Activated CD8-positive, alpha-beta T cell treated with anti-CD3 and anti-CD28 coated beads, Interleukin-2, amount 10 ng/mL, durations not matched to agents 7 days and 5 days (primary cell): ENCODE results near the gene ACTR3C. TPM values are rescaled to one million over a fixed set of nuclear protein-coding genes. Genes with fewer than 3 reads are reported as not detected.

Experiments used
- ATAC-seq: fragments of 150-1000 bp; cut with Tn5 transposase; one replicate; pipeline ENCODE4 v1.10.0; 2021; ENCODE audit warnings: moderate library complexity
- CTCF ChIA-PET: fragments of 350-600 bp; sonication (Branson Sonifier 250); formaldehyde crosslinking; loops from one replicate; lab custom pipeline; 2021; ENCODE audit warnings: antibody characterized with exemption; lab: Charles Lee
- POLR2A ChIA-PET: fragments of 350-600 bp; sonication (Branson Sonifier 250); formaldehyde crosslinking; loops from one replicate; lab custom pipeline; 2021; ENCODE audit warnings: antibody characterized with exemption; lab: Charles Lee
- DNase-seq: peaks from one replicate; pipeline ENCODE4 v3.0.0-alpha.2; 2020
- H3K27ac Mint-ChIP-seq: one replicate; pipeline ENCODE4 v1.8.0; 2021; ENCODE audit warnings: mild to moderate bottlenecking, mixed read lengths
- H3K27me3 Mint-ChIP-seq: one replicate; pipeline ENCODE4 v1.8.0; 2021; ENCODE audit warnings: low read depth, mixed read lengths
- H3K36me3 Mint-ChIP-seq: one replicate; pipeline ENCODE4 v1.8.0; 2021; ENCODE audit warnings: low read depth, mixed read lengths
- H3K4me1 Mint-ChIP-seq: one replicate; pipeline ENCODE4 v1.8.0; 2021; ENCODE audit warnings: low read depth, mixed read lengths
- H3K4me3 Mint-ChIP-seq: one replicate; pipeline ENCODE4 v1.8.0; 2021; ENCODE audit warnings: mild to moderate bottlenecking, mixed read lengths
- H3K9me3 Mint-ChIP-seq: one replicate; pipeline ENCODE4 v1.8.0; 2022; ENCODE audit warnings: mixed read lengths; ENCODE audit not compliant: insufficient read depth
- total RNA-seq, 2 experiments: library from RNA; stranded (reverse); gene quantifications; one replicate each; pipeline ENCODE4 v1.2.3, GENCODE V29; 2021

The ACTR3C gene
- total RNA-seq, 2 experiments from 2014 or later, result 4.6 TPM

DNA sequence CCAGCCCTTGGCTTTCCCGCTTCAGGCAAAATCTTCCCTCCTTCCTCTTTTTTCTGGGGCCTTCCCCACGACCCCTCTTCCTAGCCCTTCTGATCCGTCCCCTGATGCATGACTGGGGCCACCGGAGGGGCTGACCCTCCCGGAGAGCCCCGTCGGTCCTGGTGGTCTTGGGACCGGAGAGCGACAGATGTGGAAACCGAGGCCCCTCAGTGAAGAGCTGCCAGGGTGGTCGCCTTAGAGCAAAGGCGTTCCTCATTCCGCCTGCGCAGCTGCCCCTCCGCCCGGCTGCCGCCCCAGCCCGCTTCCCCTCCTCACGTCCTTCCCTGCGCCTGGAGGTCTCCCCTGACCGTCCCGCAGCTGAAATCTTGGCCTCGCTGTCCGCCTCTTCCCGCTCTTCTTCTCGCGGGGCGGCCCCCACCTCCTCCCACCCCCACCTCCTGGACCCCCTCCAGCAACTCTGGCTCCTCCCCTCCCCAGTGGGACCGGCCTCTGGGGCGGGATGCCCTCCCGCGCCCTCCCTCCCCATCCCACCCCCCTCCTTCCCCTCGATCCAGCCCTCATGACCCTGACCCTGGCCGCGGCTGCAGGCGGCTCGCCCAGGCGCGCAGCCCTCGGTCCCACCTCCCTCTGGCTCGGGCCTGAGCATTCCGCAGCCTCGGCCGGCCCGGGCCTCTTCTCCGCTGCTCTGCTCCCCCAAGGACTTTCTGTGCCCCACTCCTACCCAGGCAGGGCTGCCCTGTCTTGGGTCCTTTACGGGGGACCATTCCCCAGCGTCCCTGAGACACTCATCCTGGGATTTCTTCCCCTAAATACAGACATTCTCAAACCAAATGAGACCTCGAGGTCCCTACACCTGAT is 18.1 kb upstream of the ACTR3C start, which contains the start of gene RARRES2:
RARRES2 (minus strand) TSS at position 367 of the 858 bp plus-strand sequence. CDS start 1,020 bp downstream, outside the sequence.
- ChIA-PET CTCF (no interaction called here), POLR2A (interaction anchor here (0.7 kb wide), 1 partner anchor 374 kb away, joined by 3 read pairs; no protein-coding TSS in a partner anchor)
- Mint-ChIP-seq H3K36me3 (peaks cover 5% of the 10 kb centered on the region), H3K4me1 (peaks cover 14% of the 10 kb centered on the region), H3K27me3 (peaks cover 29% of the 10 kb centered on the region), H3K27ac (no peak within 1 kb of the TSS), H3K9me3 (no peaks in the 10 kb centered on the region), H3K4me3 (no peak within 1 kb of the TSS)
- DNase-seq (no peak), ATAC-seq (no peak)

DNA sequence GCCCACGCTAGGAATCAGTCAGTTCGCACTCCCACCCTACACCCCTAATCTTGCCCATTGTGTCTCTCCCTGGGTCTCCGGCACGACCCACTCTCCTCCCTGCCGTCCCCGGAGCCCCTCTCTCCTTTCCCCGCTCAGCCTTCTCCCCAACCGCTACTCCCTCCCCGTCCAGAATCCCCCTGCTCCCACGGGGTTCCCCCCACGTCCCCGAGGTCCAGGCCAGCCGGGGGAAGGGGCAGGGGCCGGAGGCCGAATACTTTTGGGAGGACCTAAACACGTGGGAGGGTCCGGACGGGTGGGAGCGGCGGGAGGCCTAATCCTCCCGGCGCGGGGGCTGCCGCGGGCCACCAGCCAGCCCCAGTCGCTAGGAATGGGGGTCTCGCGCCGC is 17.5 kb upstream of the ACTR3C start:
- DNase-seq, result no peak
- H3K4me3 Mint-ChIP-seq, result no peak overlapping the region
- no peak for ATAC-seq
- H3K9me3 Mint-ChIP-seq, result no peaks in the 10 kb centered on the region
- H3K36me3 Mint-ChIP-seq, result peaks cover 5% of the 10 kb centered on the region
- no peak overlapping the region for H3K27ac Mint-ChIP-seq
- peaks cover 24% of the 10 kb centered on the region for H3K27me3 Mint-ChIP-seq
- POLR2A ChIA-PET, result no interaction called here
- peaks cover 14% of the 10 kb centered on the region for H3K4me1 Mint-ChIP-seq
- CTCF ChIA-PET, result interaction anchor here (0.9 kb wide), 1 partner anchor 15 kb away, joined by 3 read pairs; no protein-coding TSS in a partner anchor

DNA sequence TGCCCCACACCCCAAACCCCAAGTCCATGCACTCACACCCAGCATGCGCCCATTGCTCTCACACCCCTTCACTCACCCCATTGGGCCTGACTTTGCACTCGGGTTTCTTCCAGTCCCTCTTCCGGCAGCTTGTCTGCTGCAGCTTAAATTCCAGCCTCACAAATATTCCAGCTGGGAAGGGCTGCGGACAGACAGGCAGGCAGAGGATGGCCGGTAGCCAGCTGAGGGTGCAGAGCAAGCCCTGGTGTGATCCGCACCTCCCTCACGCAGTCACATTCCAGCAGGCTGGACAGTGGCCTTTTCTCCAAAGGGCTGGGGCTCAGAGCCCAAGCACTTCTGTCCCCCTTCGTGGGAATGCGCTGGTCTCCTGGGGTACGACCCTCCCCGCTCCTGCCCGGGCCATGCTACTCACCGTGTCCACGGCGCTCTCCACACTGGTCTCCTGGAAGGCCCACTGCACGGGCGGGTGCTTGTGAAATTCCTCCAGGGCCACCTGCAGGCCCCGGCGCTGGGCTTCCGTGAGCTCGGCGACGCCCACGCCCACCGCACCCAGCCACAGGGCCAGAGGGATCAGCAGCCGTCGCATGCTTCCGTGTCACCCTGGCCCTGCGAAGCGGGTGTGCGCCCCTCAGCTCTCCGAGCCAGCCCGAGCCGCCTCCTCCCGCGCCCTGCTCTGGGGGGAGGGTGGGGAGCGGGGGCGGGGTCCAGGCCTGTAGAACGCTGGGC is 16.8 kb upstream of the ACTR3C start:
- ChIA-PET POLR2A (no interaction called here), CTCF (interaction anchor here (0.9 kb wide), 1 partner anchor 16 kb away, joined by 3 read pairs; no protein-coding TSS in a partner anchor)
- DNase-seq (no peak), ATAC-seq (no peak)
- Mint-ChIP-seq H3K4me1 (peaks cover 14% of the 10 kb centered on the region), H3K9me3 (no peaks in the 10 kb centered on the region), H3K27ac (no peak overlapping the region), H3K27me3 (peaks cover 24% of the 10 kb centered on the region), H3K4me3 (no peak overlapping the region), H3K36me3 (peaks cover 5% of the 10 kb centered on the region)

DNA sequence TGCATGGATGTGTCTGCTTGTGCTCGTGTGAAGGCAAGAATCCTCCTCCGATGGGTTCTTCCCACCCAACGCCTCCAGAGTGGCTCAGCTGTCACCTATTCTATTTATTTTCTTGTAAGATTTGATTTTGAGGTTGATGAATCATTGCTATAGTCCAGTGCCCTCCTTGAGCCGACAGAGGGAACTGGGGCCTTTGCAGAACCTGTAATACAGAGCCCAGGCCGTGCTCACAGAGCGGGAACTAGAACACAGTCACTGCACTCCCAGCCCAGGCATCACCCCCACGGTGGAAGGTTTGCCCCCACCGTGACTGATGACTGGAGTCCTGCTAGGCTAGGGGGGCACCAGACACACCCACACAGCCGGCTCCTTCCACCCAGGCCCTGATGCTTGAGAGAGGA is 16.1 kb upstream of the ACTR3C start:
- CTCF ChIA-PET, result no interaction called here

DNA sequence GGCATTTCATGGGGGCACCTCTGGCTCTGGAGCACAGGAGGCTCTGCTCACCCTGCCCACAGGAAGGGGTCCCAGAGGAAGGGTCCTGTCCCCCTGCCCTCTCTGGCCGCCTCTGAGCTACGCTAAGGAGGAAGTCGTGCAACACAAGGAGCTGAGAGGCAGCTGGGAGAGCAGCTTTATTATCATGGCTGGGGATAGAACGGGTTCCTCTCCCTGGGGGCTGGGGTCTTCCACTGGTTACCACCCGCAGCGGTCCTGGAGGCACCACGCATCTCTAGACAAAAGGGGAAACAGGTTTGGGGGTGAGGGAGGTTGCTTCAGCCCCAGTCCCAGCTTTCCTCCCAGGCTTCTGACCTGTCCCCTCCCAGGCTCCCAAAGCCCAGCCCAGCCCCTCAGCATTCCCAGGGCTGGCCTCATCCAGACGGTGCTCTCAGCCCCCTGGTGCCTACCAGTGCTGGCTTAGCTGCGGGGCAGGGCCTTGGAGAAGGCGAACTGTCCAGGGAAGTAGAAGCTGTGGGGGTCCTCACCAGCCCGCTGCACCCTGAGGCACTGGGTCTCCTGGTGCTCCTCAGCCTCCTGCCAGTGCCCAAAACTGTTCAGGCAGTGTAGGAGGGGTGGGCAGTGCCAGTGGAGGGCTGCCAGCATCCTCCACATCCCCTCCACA is 15.0 kb upstream of the ACTR3C start:
- Mint-ChIP-seq H3K27ac (no peak overlapping the region), H3K4me1 (peaks cover 14% of the 10 kb centered on the region), H3K27me3 (peaks cover 21% of the 10 kb centered on the region), H3K4me3 (no peak overlapping the region), H3K9me3 (no peaks in the 10 kb centered on the region), H3K36me3 (peaks cover 5% of the 10 kb centered on the region)
- ATAC-seq (no peak), DNase-seq (no peak)
- POLR2A ChIA-PET, result no interaction called here
- CTCF ChIA-PET, result no interaction called here

More for the DNA sequence above, 16.1 kb upstream of the ACTR3C start:
- Mint-ChIP-seq H3K27me3 (peaks cover 24% of the 10 kb centered on the region), H3K27ac (no peak overlapping the region), H3K4me3 (no peak overlapping the region), H3K36me3 (peaks cover 5% of the 10 kb centered on the region), H3K9me3 (no peaks in the 10 kb centered on the region), H3K4me1 (peaks cover 14% of the 10 kb centered on the region)
- no peak for ATAC-seq
- POLR2A ChIA-PET, result no interaction called here
- DNase-seq, result no peak

DNA sequence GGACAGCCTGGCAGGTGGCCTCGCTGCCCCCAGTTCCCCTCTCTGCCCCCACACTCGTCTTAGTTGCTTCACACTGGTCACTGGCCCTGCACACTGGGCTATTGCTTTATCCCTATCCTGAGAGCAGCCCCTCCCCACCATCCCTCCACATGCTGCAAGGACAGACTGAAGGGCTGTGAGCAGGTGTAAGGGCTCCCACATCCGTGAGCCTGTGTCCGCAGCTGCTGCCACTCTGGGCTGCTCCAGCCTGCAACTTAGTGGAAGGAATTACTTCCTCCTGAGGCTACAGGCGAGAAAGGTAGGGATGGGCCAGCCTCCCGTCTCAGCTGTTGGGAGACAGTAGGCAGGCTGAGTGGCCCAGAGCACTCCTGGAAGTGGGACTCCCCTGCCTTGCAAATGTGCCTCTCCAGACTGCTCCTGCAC is 14.3 kb upstream of the ACTR3C start:
- Mint-ChIP-seq H3K4me3 (no peak overlapping the region), H3K9me3 (no peaks in the 10 kb centered on the region), H3K36me3 (peaks cover 5% of the 10 kb centered on the region), H3K27me3 (peaks cover 17% of the 10 kb centered on the region), H3K4me1 (peaks cover 14% of the 10 kb centered on the region), H3K27ac (no peak overlapping the region)
- no peak for DNase-seq
- ChIA-PET CTCF (interaction anchor here (0.8 kb wide), 1 partner anchor 16 kb away, joined by 3 read pairs; no protein-coding TSS in a partner anchor), POLR2A (no interaction called here)
- no peak for ATAC-seq

DNA sequence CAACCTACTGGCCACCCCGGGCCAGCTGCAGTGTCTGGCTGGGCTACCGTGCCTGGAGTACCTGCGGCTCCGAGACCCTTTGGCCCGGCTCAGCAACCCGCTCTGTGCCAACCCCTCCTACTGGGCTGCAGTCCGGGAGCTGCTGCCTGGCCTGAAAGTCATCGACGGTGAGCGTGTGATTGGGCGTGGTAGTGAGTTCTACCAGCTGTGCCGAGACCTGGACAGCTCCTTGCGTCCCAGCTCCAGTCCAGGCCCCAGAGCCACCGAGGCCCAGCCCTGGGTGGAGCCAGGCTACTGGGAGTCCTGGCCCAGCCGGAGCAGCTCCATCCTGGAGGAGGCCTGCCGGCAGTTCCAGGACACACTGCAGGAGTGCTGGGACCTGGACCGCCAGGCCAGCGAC is 13.8 kb upstream of the ACTR3C start:
- no peak for ATAC-seq
- peaks cover 3% of the 10 kb centered on the region for H3K36me3 Mint-ChIP-seq
- peaks cover 14% of the 10 kb centered on the region for H3K27me3 Mint-ChIP-seq
- no peaks in the 10 kb centered on the region for H3K9me3 Mint-ChIP-seq
- H3K27ac Mint-ChIP-seq, result no peak overlapping the region
- peaks cover 14% of the 10 kb centered on the region for H3K4me1 Mint-ChIP-seq
- DNase-seq, result no peak
- POLR2A ChIA-PET, result no interaction called here
- no peak overlapping the region for H3K4me3 Mint-ChIP-seq
- CTCF ChIA-PET, result interaction anchor here (0.8 kb wide), 1 partner anchor 17 kb away, joined by 3 read pairs; no protein-coding TSS in a partner anchor

DNA sequence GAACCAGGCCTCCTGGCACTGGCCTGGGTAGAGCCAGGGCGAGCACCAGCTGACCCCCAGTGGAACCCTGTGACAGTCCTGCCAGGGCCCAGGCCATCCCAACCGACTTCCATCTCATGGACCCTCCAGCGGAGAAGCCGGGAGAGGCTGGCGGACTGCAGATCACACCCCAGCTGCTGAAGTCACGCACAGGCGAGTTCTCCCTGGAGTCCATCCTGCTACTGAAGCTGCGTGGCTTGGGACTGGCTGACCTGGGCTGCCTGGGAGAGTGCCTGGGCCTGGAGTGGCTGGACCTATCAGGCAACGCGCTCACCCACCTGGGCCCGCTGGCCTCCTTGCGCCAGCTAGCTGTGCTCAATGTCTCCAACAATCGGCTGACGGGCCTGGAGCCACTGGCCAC is 13.4 kb upstream of the ACTR3C start:
- ATAC-seq, result no peak
- H3K27me3 Mint-ChIP-seq, result peaks cover 10% of the 10 kb centered on the region
- no peak overlapping the region for H3K27ac Mint-ChIP-seq
- no peaks in the 10 kb centered on the region for H3K36me3 Mint-ChIP-seq
- DNase-seq, result no peak
- CTCF ChIA-PET, result no interaction called here
- H3K4me1 Mint-ChIP-seq, result peaks cover 14% of the 10 kb centered on the region
- no peaks in the 10 kb centered on the region for H3K9me3 Mint-ChIP-seq
- no peak overlapping the region for H3K4me3 Mint-ChIP-seq
- POLR2A ChIA-PET, result no interaction called here

DNA sequence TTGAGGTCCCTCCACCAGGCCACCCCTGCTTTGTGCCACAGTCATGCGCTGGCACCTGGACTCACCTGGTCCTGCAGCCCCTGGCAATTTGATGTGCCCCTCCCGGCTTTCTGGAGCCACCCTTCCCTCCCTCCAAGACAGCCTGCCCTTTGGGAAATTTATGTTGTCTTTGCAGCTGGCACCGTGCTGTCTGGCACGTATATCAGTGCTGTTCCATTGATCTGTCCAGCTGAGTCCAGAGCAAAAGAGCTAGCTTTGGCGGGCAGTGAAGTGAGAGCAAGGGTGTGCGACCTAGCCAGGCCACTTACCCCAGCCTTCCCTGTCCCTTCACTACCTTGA is 12.4 kb upstream of the ACTR3C start:
- Mint-ChIP-seq H3K4me3 (no peak overlapping the region), H3K4me1 (peaks cover 13% of the 10 kb centered on the region), H3K9me3 (no peaks in the 10 kb centered on the region), H3K27me3 (peaks cover 7% of the 10 kb centered on the region), H3K36me3 (peaks cover 2% of the 10 kb centered on the region), H3K27ac (no peak overlapping the region)
- ATAC-seq (no peak), DNase-seq (no peak)
- ChIA-PET CTCF (interaction anchor here (0.9 to 1.3 kb wide), 3 partner anchors 19 to 22 kb away, joined by 3 read pairs; no protein-coding TSS in a partner anchor), POLR2A (no interaction called here)

DNA sequence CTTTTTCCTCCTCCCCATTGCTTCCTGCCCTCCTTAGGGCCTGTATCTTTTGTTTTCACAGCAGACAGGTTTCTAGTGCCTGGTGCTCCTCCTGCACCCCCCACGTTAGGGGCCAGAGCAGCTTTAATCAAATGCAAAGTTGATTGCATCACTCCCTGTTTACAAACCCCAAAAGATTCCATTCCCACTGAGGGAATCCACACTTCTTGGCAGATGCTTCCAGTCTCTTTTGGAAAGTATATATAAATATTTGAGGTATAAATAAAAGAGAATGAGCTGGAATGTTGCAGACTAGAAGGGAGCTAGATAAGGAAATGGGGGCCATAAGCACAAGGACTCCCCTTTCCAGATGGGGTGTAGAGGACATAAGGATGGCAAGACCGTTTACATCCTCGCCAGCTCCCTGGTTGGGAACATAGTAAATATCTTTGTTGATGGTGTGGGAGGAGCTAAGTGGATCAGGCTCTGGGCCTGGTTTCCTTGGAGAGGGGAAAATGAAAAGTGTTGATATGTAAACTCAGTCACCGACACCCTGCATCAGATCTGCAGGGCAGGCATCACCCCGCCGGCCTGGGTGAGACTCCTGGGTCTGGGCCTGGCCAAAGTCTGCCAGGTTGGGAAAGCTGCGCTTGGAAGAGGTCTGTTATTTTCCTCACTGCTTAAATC is 11.9 kb upstream of the ACTR3C start:
- ChIA-PET POLR2A (no interaction called here), CTCF (interaction anchor here (0.9 to 1.3 kb wide), 3 partner anchors 20 to 22 kb away, joined by 3 read pairs; no protein-coding TSS in a partner anchor)
- ATAC-seq, result no peak
- Mint-ChIP-seq H3K9me3 (no peaks in the 10 kb centered on the region), H3K4me3 (no peak overlapping the region), H3K27me3 (peaks cover 6% of the 10 kb centered on the region), H3K4me1 (peaks cover 11% of the 10 kb centered on the region), H3K27ac (no peak overlapping the region), H3K36me3 (peaks cover 3% of the 10 kb centered on the region)
- no peak for DNase-seq

DNA sequence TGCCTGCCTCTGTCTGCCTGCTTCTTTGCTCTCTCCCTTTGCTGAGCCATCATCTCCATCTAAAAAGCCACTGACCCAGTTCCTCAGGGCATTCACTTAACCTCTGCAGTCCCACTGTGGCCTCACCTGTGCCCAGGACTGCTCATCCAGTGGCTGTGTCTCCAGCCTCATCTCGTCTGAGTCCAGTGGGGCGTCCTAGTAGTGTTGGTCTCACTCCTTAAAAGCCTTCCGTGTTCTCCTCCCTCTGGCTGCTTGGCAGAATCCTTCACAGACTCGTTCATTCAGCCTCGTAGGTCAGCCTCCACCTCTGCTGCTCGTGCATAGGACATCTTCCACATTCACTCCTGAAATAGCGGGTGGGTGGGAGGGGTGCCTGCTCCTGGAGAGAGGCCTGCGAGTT is 10.8 kb upstream of the ACTR3C start:
- H3K36me3 Mint-ChIP-seq, result peaks cover 4% of the 10 kb centered on the region
- DNase-seq (no peak), ATAC-seq (no peak)
- ChIA-PET CTCF (no interaction called here), POLR2A (interaction anchor here (0.7 kb wide), 1 partner anchor 25 kb away, joined by 3 read pairs; no protein-coding TSS in a partner anchor)
- no peak overlapping the region for H3K4me3 Mint-ChIP-seq
- H3K9me3 Mint-ChIP-seq, result no peaks in the 10 kb centered on the region
- peaks cover under 1% of the 10 kb centered on the region for H3K4me1 Mint-ChIP-seq
- no peaks in the 10 kb centered on the region for H3K27me3 Mint-ChIP-seq
- no peak overlapping the region for H3K27ac Mint-ChIP-seq
